HepG2 (cell line): ENCODE results near the gene RNH1. TPM values are rescaled to one million over a fixed set of nuclear protein-coding genes. Genes with fewer than 3 reads are reported as not detected.
A peak's percentile ranks its signal among the peaks of the same experiment; 100 is the strongest.

ENCODE experiments used
- ESRRA ChIP-seq: sonication (generic); formaldehyde crosslinking; IDR thresholded peaks from 2 replicates; pipeline ENCODE4 v1.5.1; 2020; ENCODE audit warnings: mild to moderate bottlenecking, low read depth, missing genetic modification reagents
- EZH2 ChIP-seq: conservative IDR thresholded peaks from 2 replicates; pipeline ENCODE4 v1.6.1; 2012; ENCODE audit warnings: mild to moderate bottlenecking, low read depth, low read length, moderate library complexity
- KLF13 ChIP-seq: sonication (generic); formaldehyde crosslinking; IDR thresholded peaks from 2 replicates; pipeline ENCODE4 v1.4.0; 2020; ENCODE audit warnings: mild to moderate bottlenecking, missing genetic modification reagents
- NFKB2 ChIP-seq: sonication (generic); formaldehyde crosslinking; IDR thresholded peaks from 2 replicates; pipeline ENCODE4 v1.4.0; 2020; ENCODE audit warnings: missing genetic modification reagents, borderline replicate concordance
- NR2C2 ChIP-seq: sonication (generic); formaldehyde crosslinking; IDR thresholded peaks from 2 replicates; pipeline ENCODE4 v1.4.0; 2020; ENCODE audit warnings: missing genetic modification reagents, mild to moderate bottlenecking, moderate library complexity, borderline replicate concordance
- PLRG1 ChIP-seq: fragments of 450-650 bp; conservative IDR thresholded peaks from 2 replicates; pipeline ENCODE4 v1.6.1; 2016
- REXO4 ChIP-seq: sonication (generic); formaldehyde crosslinking; IDR thresholded peaks from 2 replicates; pipeline ENCODE4 v1.8.0; 2022; ENCODE audit warnings: missing genetic modification reagents, mild to moderate bottlenecking, borderline replicate concordance
- TBP ChIP-seq: sonication (generic); formaldehyde crosslinking; IDR thresholded peaks from 2 replicates; pipeline ENCODE4 v1.5.0; 2020; ENCODE audit warnings: missing genetic modification reagents
- XRCC5 ChIP-seq: fragments of 200-400 bp; formaldehyde crosslinking; optimal IDR thresholded peaks from 2 replicates; pipeline ENCODE3; 2017; ENCODE audit warnings: mild to moderate bottlenecking, low read length
- ZNF17 ChIP-seq: sonication (generic); formaldehyde crosslinking; IDR thresholded peaks from 2 replicates; pipeline ENCODE4 v1.5.0; 2020; ENCODE audit warnings: mild to moderate bottlenecking, missing genetic modification reagents
- ZNF674 ChIP-seq: sonication (generic); formaldehyde crosslinking; IDR thresholded peaks from 2 replicates; pipeline ENCODE4 v1.5.0; 2020; ENCODE audit warnings: low read depth, mild to moderate bottlenecking, missing genetic modification reagents
- ZZZ3 ChIP-seq: sonication (generic); formaldehyde crosslinking; IDR thresholded peaks from 2 replicates; pipeline ENCODE4 v1.4.0; 2020; ENCODE audit warnings: missing genetic modification reagents, mild to moderate bottlenecking, borderline replicate concordance
- polyA plus RNA-seq, 8 experiments: library from polyadenylated mRNA; depleted of rRNA in 3 of 8; stranded (reverse) in 7 of 8; unstranded in 1 of 8; fragments of >200 nt; fragmentation: Illumina TruSeq in 4 of 8; extraction: Trizol in 4 of 8; gene quantifications; 2 replicates each; pipeline versions ENCODE4 v1.2.1 to v1.2.3, GENCODE V29; 2011 to 2016; ENCODE audit warnings: low read depth in 4 of 8, missing spikeins in 1 of 8, mixed read lengths in 1 of 8; ENCODE audit not compliant: insufficient read depth in 1 of 8
- total RNA-seq, 5 experiments: library from RNA; depleted of rRNA; stranded (reverse); fragments of >200 nt; fragmentation: Illumina TruSeq; extraction: Trizol; gene quantifications; 2 replicates each; pipeline ENCODE4 v1.2.3, GENCODE V29; 2016; ENCODE audit warnings: low read depth in 1 of 5
- TF ChIP-seq, protein P1 (sequence below): sonication (generic); formaldehyde crosslinking; IDR thresholded peaks from 2 replicates; pipeline ENCODE4 v1.4.0; 2020; ENCODE audit warnings: missing genetic modification reagents
- TF ChIP-seq, protein P2 (sequence below): sonication (generic); formaldehyde crosslinking; IDR thresholded peaks from 2 replicates; pipeline ENCODE4 v1.4.0; 2020; ENCODE audit warnings: mild to moderate bottlenecking, missing genetic modification reagents
- TF ChIP-seq, protein P3 (sequence below): sonication (generic); formaldehyde crosslinking; IDR thresholded peaks from one replicate; pipeline ENCODE4 v1.5.1; 2020; ENCODE audit warnings: mild to moderate bottlenecking, missing genetic modification reagents; ENCODE audit errors: not compliant biosample characterization
- TF ChIP-seq, protein P4 (sequence below): sonication (generic); formaldehyde crosslinking; IDR thresholded peaks from 2 replicates; pipeline ENCODE4 v1.5.0; 2020; ENCODE audit warnings: mild to moderate bottlenecking, missing genetic modification reagents, moderate library complexity

RNH1 gene
- total and polyA plus RNA-seq, 2 of the 13 experiments (the other 11 are each of a cell fraction or from before 2014, with no cell fraction given): 36.0 to 74.1 TPM

DNA sequence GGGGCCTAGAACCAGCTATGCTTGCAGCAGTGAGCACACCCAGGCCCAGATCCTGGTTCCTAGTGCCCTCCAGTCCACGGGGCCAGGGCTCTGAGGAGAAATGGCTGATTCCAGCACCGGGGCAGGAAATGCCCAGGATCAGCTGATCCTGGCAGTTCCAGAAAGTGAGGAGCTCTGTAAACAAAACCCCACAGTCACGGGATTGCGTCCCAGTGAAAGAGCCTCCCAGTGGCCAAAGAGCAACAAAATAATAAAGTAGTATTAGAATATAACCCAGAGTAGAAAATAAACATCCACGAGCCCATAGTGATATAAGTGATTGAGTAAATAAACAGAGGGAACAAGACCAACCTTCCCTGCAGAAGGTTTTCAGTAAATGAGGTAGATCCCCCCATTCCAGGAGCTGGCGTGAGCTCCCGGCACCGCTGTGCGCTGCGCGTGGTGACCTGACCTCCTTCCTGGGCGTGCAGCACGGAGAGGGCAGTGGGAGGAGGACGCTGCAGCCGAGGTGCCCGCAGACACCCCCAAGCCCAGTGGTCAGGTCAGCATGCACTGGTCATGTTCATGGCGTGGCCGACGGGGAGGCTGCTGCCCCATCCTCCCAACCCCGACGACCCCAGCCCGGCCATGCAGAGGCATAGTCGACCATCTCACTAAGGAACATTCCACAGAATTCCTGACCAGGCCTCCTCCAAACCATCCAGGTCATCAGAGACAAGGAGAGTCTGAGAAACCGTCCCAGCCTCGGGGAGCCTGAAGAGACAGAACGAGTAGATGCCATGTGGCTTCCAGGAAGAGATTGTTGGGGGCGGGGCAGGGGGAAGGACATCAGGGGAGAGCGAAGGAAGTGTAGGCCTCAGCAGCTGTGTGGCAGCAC lies 37.1 kb downstream of the RNH1 start (continued):
- TF ChIP-seq, protein P1, sequence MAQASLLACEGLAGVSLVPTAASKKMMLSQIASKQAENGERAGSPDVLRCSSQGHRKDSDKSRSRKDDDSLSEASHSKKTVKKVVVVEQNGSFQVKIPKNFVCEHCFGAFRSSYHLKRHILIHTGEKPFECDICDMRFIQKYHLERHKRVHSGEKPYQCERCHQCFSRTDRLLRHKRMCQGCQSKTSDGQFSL (CRISPR knock-in tag): peak; percentile 60; the same call in 1 of the 2 replicates
- TF ChIP-seq, protein P2, sequence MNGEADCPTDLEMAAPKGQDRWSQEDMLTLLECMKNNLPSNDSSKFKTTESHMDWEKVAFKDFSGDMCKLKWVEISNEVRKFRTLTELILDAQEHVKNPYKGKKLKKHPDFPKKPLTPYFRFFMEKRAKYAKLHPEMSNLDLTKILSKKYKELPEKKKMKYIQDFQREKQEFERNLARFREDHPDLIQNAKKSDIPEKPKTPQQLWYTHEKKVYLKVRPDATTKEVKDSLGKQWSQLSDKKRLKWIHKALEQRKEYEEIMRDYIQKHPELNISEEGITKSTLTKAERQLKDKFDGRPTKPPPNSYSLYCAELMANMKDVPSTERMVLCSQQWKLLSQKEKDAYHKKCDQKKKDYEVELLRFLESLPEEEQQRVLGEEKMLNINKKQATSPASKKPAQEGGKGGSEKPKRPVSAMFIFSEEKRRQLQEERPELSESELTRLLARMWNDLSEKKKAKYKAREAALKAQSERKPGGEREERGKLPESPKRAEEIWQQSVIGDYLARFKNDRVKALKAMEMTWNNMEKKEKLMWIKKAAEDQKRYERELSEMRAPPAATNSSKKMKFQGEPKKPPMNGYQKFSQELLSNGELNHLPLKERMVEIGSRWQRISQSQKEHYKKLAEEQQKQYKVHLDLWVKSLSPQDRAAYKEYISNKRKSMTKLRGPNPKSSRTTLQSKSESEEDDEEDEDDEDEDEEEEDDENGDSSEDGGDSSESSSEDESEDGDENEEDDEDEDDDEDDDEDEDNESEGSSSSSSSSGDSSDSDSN: no peak
- TF ChIP-seq REXO4: no peak
- TF ChIP-seq ZZZ3 (CRISPR knock-in tag): no peak
- TF ChIP-seq, protein P3, sequence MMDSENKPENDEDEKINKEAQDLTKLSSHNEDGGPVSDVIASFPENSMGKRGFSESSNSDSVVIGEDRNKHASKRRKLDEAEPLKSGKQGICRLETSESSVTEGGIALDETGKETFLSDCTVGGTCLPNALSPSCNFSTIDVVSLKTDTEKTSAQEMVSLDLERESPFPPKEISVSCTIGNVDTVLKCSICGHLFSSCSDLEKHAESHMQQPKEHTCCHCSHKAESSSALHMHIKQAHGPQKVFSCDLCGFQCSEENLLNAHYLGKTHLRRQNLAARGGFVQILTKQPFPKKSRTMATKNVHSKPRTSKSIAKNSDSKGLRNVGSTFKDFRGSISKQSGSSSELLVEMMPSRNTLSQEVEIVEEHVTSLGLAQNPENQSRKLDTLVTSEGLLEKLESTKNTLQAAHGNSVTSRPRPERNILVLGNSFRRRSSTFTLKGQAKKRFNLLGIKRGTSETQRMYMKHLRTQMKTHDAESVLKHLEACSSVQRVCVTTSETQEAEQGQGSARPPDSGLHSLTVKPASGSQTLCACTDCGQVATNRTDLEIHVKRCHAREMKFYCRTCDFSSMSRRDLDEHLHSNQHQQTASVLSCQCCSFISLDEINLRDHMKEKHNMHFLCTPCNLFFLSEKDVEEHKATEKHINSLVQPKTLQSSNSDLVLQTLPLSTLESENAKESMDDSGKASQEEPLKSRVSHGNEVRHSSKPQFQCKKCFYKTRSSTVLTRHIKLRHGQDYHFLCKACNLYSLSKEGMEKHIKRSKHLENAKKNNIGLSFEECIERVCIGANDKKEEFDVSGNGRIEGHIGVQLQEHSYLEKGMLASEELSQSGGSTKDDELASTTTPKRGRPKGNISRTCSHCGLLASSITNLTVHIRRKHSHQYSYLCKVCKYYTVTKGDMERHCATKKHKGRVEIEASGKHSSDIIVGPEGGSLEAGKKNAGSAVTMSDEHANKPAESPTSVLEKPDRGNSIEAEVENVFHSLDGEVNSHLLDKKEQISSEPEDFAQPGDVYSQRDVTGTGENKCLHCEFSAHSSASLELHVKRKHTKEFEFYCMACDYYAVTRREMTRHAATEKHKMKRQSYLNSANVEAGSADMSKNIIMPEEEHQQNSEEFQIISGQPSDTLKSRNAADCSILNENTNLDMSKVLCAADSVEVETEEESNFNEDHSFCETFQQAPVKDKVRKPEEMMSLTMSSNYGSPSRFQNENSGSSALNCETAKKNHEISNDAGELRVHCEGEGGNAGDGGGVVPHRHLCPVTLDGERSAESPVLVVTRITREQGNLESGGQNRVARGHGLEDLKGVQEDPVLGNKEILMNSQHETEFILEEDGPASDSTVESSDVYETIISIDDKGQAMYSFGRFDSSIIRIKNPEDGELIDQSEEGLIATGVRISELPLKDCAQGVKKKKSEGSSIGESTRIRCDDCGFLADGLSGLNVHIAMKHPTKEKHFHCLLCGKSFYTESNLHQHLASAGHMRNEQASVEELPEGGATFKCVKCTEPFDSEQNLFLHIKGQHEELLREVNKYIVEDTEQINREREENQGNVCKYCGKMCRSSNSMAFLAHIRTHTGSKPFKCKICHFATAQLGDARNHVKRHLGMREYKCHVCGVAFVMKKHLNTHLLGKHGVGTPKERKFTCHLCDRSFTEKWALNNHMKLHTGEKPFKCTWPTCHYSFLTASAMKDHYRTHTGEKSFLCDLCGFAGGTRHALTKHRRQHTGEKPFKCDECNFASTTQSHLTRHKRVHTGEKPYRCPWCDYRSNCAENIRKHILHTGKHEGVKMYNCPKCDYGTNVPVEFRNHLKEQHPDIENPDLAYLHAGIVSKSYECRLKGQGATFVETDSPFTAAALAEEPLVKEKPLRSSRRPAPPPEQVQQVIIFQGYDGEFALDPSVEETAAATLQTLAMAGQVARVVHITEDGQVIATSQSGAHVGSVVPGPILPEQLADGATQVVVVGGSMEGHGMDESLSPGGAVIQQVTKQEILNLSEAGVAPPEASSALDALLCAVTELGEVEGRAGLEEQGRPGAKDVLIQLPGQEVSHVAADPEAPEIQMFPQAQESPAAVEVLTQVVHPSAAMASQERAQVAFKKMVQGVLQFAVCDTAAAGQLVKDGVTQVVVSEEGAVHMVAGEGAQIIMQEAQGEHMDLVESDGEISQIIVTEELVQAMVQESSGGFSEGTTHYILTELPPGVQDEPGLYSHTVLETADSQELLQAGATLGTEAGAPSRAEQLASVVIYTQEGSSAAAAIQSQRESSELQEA (CRISPR knock-in tag): no peak
- peak; percentile 61; the same call in 1 of the 2 replicates for TF ChIP-seq NFKB2 (CRISPR knock-in tag)
- no peak for TF ChIP-seq TBP (CRISPR knock-in tag)
- TF ChIP-seq ZNF17 (CRISPR knock-in tag): no peak
- TF ChIP-seq XRCC5: peak; percentile 47
- TF ChIP-seq, protein P4, sequence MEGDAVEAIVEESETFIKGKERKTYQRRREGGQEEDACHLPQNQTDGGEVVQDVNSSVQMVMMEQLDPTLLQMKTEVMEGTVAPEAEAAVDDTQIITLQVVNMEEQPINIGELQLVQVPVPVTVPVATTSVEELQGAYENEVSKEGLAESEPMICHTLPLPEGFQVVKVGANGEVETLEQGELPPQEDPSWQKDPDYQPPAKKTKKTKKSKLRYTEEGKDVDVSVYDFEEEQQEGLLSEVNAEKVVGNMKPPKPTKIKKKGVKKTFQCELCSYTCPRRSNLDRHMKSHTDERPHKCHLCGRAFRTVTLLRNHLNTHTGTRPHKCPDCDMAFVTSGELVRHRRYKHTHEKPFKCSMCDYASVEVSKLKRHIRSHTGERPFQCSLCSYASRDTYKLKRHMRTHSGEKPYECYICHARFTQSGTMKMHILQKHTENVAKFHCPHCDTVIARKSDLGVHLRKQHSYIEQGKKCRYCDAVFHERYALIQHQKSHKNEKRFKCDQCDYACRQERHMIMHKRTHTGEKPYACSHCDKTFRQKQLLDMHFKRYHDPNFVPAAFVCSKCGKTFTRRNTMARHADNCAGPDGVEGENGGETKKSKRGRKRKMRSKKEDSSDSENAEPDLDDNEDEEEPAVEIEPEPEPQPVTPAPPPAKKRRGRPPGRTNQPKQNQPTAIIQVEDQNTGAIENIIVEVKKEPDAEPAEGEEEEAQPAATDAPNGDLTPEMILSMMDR (CRISPR knock-in tag): peak; percentile 38; the same call in 1 of the 2 replicates
- TF ChIP-seq EZH2: no peak
- no peak for TF ChIP-seq NR2C2 (CRISPR knock-in tag)
- TF ChIP-seq PLRG1: no peak
- TF ChIP-seq ESRRA: no peak
- TF ChIP-seq ZNF674 (CRISPR knock-in tag): no peak
- no peak for TF ChIP-seq KLF13 (CRISPR knock-in tag)
